NT2/D1 (cell line): ENCODE data around the gene DNM3.

Experiments used
- SUZ12 ChIP-seq: IDR thresholded peaks from 2 replicates; pipeline ENCODE4 v1.6.1; 2011; ENCODE audit not compliant: insufficient read length, insufficient read depth; ENCODE audit errors: extremely low read depth
- ZNF274 ChIP-seq: IDR thresholded peaks from 2 replicates; pipeline ENCODE4 v1.6.1; 2011; ENCODE audit warnings: mild to moderate bottlenecking, low read depth, low read length

DNA sequence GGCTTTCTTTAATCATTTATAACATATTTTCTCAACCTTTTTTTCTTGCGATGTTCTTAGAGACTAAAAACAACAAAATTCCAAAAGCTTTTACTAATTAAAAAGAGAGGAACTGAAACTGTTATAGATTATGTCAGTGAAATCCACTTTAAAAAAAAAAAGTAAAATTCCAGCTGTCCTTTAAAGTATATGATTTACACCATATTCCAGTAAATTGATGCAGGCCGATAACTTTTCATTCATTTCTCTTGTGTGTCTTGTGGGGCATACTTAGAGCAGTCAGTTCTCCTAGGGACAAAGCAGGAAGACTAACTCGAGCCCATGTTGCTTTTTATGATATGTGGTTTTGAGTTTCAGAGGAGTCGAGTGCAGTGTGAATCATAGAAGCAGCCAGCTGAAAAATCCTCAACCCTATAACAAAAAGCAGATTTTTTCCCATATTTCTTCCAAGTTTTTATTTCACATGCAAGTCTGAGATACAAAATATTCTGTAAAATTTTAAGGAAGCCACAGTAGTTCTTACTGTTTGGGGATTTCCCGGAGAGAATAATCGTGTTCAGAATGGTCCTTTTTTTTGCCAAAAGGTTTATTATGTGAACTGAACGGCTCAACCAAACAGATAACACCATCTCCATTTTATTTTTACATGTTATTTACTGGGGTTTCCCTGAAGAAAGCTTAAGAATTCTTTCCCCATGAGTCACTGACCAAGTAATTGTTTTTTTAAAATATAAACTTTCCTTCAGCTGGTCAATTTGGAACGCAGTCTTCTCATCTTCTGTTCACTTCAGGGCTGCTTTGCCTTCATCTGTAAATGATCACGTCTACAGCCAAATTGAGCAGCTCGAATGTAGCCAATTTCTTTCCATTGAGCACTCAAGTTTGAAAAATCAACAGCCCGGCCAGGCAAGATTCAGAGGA, 502.2 kb downstream of the DNM3 start:
- TF ChIP-seq SUZ12: no peak
- no peak for TF ChIP-seq ZNF274
